ENCODE data around the gene C3orf33.

Gene C3orf33

DNA sequence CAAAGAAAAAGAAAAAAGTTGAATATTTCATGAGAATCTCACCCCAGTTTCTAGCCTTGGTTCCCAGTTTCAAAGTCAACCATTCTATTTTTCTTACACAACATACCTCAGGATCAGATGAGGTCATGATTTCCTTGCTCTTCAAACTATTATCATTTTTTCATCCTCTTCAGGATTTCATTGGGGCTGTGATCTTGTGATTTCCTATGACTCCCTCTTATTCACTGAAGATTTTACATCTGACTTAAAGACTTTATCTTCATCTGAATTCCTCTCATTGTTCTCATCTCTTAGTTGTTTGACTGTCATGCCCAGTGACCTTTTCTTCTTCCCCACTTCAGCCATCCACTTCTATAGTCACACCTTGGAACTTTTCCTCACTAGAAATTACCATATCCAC lies 3.1 kb upstream of the C3orf33 start:
- Mint-ChIP-seq H3K36me3 (no peaks in the 10 kb centered on the region), H3K9me3 (no peaks in the 10 kb centered on the region), H3K4me3 (no peak overlapping the region), H3K27me3 (peaks cover 9 to 12% of the 10 kb centered on the region in 2 donors), H3K27ac (no peak overlapping the region), H3K4me1 (peaks cover 2 to 20% of the 10 kb centered on the region in 2 donors)
- no peak for DNase-seq
- no peak for ATAC-seq (replicated peaks)

DNA sequence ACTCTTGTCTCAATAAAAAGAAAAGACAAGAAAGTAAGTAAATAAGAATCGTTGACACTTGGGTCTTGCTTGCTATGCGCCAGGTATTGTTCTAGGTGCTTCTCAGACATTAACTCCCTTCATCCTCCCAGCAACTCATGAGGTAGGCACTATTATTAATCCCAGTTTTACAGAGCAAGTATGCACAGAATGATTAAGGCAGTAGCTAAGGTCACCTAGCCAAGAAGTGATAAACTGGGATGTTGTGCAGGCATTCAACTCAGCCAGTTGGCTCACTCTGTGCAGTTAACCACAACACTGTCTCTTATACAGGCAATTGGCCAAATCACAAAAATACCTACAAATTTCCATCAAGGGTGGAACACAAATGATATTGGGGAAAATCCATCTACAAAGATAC lies 1.7 kb upstream of the C3orf33 start:
- Mint-ChIP-seq H3K4me1 (peaks cover 2 to 20% of the 10 kb centered on the region in 2 donors), H3K4me3 (no peak overlapping the region), H3K36me3 (peaks cover 0 to 3% of the 10 kb centered on the region in 2 donors), H3K27ac (no peak overlapping the region), H3K27me3 (peaks cover 9 to 12% of the 10 kb centered on the region in 2 donors), H3K9me3 (no peaks in the 10 kb centered on the region)
- ATAC-seq (replicated peaks): no peak
- DNase-seq: no peak

DNA sequence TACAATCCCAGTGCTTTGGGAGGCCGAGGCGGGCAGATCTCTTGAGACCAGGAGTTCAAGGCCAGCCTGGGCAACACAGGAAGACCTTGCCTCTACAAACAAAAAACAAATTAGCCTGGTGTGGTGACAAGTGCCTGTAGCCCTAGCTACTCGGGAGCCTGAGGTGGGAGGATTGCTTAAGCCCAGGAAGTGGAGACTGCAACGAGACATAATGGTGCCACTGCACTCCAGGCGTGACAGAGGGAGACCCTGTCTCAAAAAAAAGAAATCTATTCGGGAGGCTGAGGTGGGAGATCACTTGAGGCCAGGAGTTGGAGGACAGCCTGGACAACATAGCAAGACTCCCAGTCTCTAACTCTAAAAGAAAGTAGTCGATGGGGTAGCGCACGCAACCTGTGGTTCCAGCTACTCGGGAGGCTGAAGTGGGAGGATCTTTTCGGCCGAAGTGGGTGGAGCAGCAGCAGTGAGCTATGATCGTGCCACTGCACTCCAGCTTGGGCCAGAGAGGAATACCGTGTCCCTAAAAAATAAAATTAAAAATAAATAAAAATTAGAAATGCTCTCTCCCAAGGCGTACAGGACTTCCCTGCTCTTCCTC lies 775 bp downstream of the C3orf33 start:
- ATAC-seq (replicated peaks) (peak; percentile 22 to 33), DNase-seq (no peak)
- peaks cover 5 to 6% of the 10 kb centered on the region in 2 donors for H3K27me3 Mint-ChIP-seq
- peak overlapping the region; percentile 88 for H3K27ac Mint-ChIP-seq
- peaks cover 3 to 5% of the 10 kb centered on the region in 2 donors for H3K36me3 Mint-ChIP-seq
- no peaks in the 10 kb centered on the region for H3K9me3 Mint-ChIP-seq
- H3K4me1 Mint-ChIP-seq: peaks cover 4 to 20% of the 10 kb centered on the region in 2 donors
- H3K4me3 Mint-ChIP-seq: peak overlapping the region; percentile 86 to 97

DNA sequence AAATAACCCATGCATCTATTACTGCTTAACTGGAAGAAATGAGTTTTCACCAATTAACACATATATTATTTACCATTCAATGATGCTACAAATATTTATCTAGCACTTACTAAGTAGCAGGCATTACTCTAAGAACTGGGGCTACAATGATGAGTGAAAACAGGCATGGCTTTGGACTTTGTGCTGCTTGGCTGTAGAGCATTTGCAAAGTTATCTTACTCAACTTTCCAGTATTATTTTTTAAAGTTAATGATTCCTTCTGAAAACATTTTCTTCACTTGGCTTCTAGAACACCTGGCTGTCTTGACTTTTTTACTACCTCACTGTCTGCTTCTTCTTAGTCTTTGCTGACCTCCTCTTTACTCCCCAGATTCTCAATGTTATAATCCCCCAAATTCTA lies 1.8 kb downstream of the C3orf33 start:
- H3K4me1 Mint-ChIP-seq: peaks cover 4 to 20% of the 10 kb centered on the region in 2 donors
- no peak for DNase-seq
- H3K36me3 Mint-ChIP-seq: peaks cover 5 to 8% of the 10 kb centered on the region in 2 donors
- peak overlapping the region in 1 of 2 donors; percentile 5 for H3K4me3 Mint-ChIP-seq
- H3K27me3 Mint-ChIP-seq: peaks cover 3% of the 10 kb centered on the region in 2 donors
- no peaks in the 10 kb centered on the region for H3K9me3 Mint-ChIP-seq
- no peak for ATAC-seq (replicated peaks)
- H3K27ac Mint-ChIP-seq: no peak overlapping the region

DNA sequence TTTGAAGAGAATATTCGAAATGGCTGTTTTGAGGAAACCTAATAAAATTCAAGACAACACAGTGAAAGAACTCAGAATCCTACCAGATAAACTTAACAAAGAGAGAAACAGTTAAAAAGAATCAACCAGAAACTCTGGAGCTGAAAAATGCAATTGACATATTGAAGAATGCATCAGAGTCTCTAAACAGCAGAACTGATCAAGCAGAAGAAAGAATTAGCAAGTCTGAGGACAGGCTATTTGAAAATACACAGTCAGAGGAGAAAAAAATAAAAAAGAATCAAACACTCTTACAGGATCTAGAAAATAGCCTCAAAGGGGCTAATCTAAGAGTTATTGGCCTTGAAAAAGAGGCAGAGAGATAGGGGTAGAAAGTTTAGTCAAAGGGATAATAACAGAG lies 13.5 kb downstream of the C3orf33 start:
- no peaks in the 10 kb centered on the region for H3K27me3 Mint-ChIP-seq
- no peak overlapping the region for H3K27ac Mint-ChIP-seq
- peaks cover 0 to 6% of the 10 kb centered on the region in 2 donors for H3K9me3 Mint-ChIP-seq
- peaks cover 24 to 31% of the 10 kb centered on the region in 2 donors for H3K36me3 Mint-ChIP-seq
- ATAC-seq (replicated peaks) (no peak), DNase-seq (no peak)
- H3K4me3 Mint-ChIP-seq: no peak overlapping the region
- H3K4me1 Mint-ChIP-seq: no peaks in the 10 kb centered on the region

DNA sequence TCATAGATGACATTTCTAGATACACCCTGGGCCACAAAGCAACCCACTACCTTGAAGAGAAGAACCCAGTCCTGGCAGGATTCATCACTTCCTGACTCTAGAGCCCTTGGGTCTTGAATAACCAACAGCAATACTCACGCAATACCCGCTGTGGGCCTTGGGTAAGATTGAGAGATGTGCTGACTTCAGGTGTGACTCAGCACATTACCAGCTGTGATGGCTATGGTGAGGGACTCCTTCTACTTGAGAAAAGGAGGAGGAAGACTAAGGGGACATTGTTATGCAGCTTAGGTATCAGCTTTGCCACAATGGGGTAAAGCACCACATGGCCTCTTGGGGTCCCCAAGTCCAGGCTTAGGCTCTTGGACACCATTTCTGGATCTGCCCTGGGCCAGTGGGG lies 14.9 kb downstream of the C3orf33 start:
- Mint-ChIP-seq H3K27me3 (no peaks in the 10 kb centered on the region), H3K4me3 (no peak overlapping the region), H3K36me3 (peaks cover 21 to 28% of the 10 kb centered on the region in 2 donors), H3K4me1 (no peaks in the 10 kb centered on the region), H3K9me3 (peaks cover 0 to 6% of the 10 kb centered on the region in 2 donors), H3K27ac (no peak overlapping the region)
- ATAC-seq (replicated peaks) (no peak), DNase-seq (no peak)

DNA sequence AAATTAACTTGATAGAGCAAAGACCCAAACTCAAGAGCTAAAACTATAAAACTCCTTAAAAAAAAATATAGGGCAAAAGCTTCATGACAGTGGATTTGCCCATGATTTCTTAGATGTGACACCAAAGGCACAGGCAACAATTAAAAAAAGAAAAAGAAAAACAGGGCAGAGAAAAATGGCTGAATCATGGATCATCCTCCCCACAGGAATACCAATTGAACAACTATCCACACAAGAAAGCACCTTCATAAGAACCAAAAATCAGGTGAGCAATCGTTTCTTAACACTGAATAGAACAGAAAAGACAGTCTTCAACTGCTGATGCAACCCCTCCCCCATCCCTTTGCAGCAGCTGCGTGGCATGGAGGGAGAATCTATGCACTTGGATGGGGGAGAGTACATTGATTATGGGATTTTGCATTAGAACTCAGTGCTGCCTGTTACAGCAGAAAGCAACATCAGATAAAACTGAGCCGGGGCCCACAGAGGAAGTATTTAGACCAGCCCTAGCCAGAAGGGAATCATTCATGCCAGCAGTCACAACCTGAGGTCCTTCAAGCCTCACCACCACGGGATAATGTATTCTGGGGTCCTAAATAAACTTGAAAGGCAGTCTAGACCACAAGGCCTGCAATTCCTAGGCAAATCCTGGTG lies 15.7 kb downstream of the C3orf33 start:
- Mint-ChIP-seq H3K4me1 (peaks cover 0 to 6% of the 10 kb centered on the region in 2 donors), H3K4me3 (no peak overlapping the region), H3K27ac (no peak overlapping the region), H3K9me3 (peaks cover 0 to 6% of the 10 kb centered on the region in 2 donors), H3K27me3 (no peaks in the 10 kb centered on the region), H3K36me3 (peaks cover 21 to 24% of the 10 kb centered on the region in 2 donors)
- DNase-seq (no peak), ATAC-seq (replicated peaks) (no peak)

DNA sequence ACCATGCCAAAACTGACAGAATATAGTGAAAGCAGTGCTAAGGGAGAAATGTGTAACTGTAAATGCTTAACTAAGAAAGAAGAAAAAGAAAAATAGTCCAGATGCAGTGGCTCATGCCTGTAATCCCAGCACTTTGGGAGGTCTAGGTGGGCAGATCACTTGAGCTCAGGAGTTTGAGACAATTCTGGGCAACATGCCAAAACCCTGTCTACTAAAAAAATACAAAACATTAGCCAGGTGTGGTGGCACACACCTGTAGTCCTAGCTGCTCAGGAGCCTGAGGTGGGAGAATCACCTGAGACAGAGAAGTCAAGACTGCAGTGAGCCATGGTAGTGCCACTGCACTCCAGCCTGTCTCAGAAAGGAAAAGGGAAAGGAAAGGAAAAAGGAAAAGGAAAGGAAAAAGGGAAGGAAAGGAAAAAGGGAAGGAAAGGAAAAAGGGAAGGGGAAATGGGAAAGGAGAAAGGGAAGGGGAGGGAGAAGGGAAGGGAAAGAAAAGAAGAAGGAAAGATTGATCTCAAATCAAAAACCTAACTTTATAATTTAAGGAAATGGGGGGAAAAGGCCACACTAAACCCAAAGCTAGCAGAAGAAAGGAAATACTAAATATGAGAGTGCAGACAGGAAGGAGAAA lies 20.3 kb downstream of the C3orf33 start:
- no peak for DNase-seq
- H3K36me3 Mint-ChIP-seq: peaks cover 18 to 20% of the 10 kb centered on the region in 2 donors
- no peak overlapping the region for H3K27ac Mint-ChIP-seq
- peaks cover 0 to 6% of the 10 kb centered on the region in 2 donors for H3K4me1 Mint-ChIP-seq
- ATAC-seq (replicated peaks): no peak
- H3K4me3 Mint-ChIP-seq: no peak overlapping the region
- peaks cover 2 to 4% of the 10 kb centered on the region in 2 donors for H3K9me3 Mint-ChIP-seq
- H3K27me3 Mint-ChIP-seq: no peaks in the 10 kb centered on the region

DNA sequence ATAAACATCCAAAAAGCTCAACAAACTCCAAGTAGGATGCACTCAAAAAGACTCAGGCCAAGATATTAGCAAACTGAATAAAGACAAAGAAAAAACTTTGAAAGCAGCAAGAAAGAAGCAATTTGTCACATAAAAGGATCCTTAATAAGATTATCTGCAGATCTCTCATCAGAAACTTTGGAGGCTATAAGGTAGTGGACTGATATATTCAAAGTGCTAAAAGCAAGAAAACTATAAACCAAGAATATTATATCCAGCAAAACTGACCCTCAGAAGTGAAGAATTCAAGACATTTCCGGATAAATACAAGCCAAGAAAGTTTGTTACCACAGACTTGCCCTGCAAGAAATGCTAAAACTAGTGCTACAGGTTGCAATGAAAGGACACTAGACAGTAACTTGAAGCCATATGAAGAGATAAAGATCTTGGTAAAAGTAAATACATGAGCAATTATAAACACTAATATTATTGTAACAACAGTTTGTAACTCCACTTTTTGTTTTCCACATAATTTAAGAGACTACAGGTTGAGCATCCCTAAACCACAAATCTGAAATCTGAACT lies 23.6 kb downstream of the C3orf33 start:
- Mint-ChIP-seq H3K9me3 (peaks cover 2 to 4% of the 10 kb centered on the region in 2 donors), H3K36me3 (peaks cover 23 to 26% of the 10 kb centered on the region in 2 donors), H3K27ac (no peak overlapping the region), H3K27me3 (no peaks in the 10 kb centered on the region), H3K4me1 (peaks cover 1 to 6% of the 10 kb centered on the region in 2 donors), H3K4me3 (no peak overlapping the region)
- ATAC-seq (replicated peaks) (no peak), DNase-seq (no peak)

DNA sequence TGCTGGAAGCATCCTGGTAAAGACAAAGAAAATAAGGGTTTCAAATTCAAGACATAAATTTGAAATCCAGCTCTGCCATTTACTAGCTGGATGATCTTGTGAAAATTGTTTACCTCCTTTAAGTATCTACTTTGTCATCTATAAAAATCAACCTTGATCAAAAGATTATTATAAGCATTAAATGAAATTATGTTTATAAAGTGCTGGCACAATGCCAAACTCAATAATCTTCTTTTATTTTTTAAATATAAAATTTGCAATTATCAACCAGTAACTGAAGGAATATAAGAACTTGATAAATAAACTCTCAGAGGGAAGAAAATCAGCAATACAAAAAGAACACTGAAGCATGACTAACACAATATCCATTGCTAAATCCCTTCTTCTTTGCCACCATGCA lies 25.8 kb downstream of the C3orf33 start:
- ATAC-seq (replicated peaks) (no peak), DNase-seq (no peak)
- peaks cover 2 to 4% of the 10 kb centered on the region in 2 donors for H3K9me3 Mint-ChIP-seq
- H3K27me3 Mint-ChIP-seq: no peaks in the 10 kb centered on the region
- H3K4me1 Mint-ChIP-seq: peaks cover 0 to 1% of the 10 kb centered on the region in 2 donors
- H3K4me3 Mint-ChIP-seq: no peak overlapping the region
- peaks cover 23 to 26% of the 10 kb centered on the region in 2 donors for H3K36me3 Mint-ChIP-seq
- H3K27ac Mint-ChIP-seq: no peak overlapping the region

DNA sequence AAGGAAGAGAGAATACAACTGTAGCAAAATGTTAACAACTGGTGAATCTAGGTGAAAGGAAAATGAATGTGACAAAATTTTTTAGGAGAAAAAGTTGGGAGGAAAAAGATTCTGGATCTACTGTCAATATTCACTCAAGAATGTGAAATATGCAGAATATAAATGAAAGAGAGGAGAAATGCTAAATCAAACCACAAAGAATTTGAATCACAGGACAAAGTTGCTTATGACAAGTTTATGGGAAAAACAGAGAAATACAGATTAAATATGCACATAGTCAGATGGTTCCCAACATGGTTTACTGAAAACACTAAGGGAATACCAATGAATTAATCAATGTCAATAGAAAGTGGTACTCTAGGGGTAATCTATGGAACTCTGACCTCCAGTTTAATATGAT lies 27.6 kb downstream of the C3orf33 start:
- Mint-ChIP-seq H3K36me3 (peaks cover 27 to 30% of the 10 kb centered on the region in 2 donors), H3K4me1 (peaks cover 0 to 1% of the 10 kb centered on the region in 2 donors), H3K4me3 (no peak overlapping the region), H3K9me3 (peaks cover 2 to 4% of the 10 kb centered on the region in 2 donors), H3K27me3 (no peaks in the 10 kb centered on the region), H3K27ac (no peak overlapping the region)
- ATAC-seq (replicated peaks) (no peak), DNase-seq (no peak)

DNA sequence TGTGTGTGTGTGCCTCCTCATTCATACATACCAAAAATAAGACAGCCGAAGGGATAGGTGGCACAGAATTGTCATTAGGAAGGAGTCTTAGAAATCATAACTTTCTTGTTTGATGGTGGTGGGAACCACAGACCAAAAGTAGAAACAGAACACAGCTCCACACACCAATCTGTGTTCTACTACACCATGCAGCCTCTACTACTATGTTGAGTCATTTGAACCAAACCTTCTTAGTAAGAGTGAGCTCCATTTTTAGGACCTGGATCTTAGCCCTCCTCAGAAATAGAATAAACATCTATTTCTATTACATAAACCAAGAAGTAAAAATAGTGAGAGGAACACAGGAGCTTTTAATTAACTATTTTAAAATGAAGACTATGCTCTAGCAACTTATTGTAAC lies 33.3 kb downstream of the C3orf33 start:
- no peak overlapping the region for H3K4me3 Mint-ChIP-seq
- H3K27me3 Mint-ChIP-seq: no peaks in the 10 kb centered on the region
- H3K27ac Mint-ChIP-seq: no peak overlapping the region
- H3K36me3 Mint-ChIP-seq: peaks cover 16 to 22% of the 10 kb centered on the region in 2 donors
- H3K4me1 Mint-ChIP-seq: no peaks in the 10 kb centered on the region
- ATAC-seq (replicated peaks) (no peak), DNase-seq (no peak)
- H3K9me3 Mint-ChIP-seq: peaks cover 0 to 7% of the 10 kb centered on the region in 2 donors

DNA sequence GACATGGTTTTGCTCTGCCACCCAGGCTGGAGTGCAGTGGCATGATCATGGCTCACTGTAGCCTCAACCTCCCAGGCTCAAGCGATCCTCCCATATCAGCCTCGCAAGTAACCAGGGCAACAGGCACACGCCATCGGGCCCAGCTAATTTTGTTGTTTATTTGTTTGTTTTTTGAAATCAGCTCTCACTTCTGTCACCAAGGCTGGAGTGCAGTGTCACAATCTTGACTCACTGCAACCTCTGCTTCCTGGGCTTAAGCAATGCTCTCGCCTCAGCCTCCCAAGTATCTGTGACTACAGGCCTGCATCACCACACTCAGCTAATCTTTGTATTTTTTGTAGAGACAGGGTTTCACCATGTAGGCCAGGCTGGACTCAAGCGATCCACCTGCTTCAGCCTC lies 35.0 kb downstream of the C3orf33 start:
- H3K36me3 Mint-ChIP-seq: peaks cover 16 to 22% of the 10 kb centered on the region in 2 donors
- no peak for DNase-seq

DNA sequence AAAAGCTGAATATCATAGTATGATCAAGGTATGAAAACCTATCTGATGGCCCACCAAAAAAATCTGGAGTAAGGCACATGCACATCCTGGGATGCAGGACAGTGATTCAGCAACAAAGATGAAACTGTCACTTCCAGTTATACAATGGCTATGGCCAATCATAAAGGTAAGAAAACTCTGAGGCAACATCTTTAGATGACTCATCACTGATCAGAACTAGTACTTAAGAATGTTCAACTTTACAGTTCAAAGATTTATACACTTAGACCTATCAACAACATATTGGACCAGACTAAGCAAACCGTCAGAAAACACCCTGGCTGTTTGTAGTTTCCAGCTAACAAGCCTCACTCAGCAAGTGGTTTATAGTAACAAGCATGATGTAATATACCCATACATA lies 39.9 kb downstream of the C3orf33 start:
- Mint-ChIP-seq H3K27me3 (no peaks in the 10 kb centered on the region), H3K36me3 (peaks cover 9 to 17% of the 10 kb centered on the region in 2 donors), H3K27ac (no peak overlapping the region), H3K9me3 (peaks cover 0 to 7% of the 10 kb centered on the region in 2 donors), H3K4me3 (no peak overlapping the region), H3K4me1 (no peaks in the 10 kb centered on the region)
- ATAC-seq (replicated peaks) (no peak), DNase-seq (no peak)

More for the DNA sequence above, 35.0 kb downstream of the C3orf33 start:
- Mint-ChIP-seq H3K27me3 (no peaks in the 10 kb centered on the region), H3K4me1 (no peaks in the 10 kb centered on the region), H3K4me3 (no peak overlapping the region), H3K9me3 (peaks cover 0 to 7% of the 10 kb centered on the region in 2 donors), H3K27ac (no peak overlapping the region)
- no peak for ATAC-seq (replicated peaks)

Measured in stimulated activated naive B cell treated with anti-CD40 and anti-IgM and Interleukin-4, amounts not matched to agents 10 μg/mL and 1 μg/mL and 100 μg/mL, for 72 hours (primary cell).